H1 (cell line): ENCODE data around the gene S100A4. TPM values are rescaled to one million over a fixed set of nuclear protein-coding genes. Genes with fewer than 3 reads are reported as not detected.

Experiments used
- CTCF ChIA-PET: fragments of 300-600 bp; sonication (Branson Sonifier 250); formaldehyde crosslinking; loops from one replicate; lab custom pipeline; 2021; ENCODE audit not compliant: partially characterized antibody; lab: Charles Lee
- POLR2A ChIA-PET: fragments of 300-600 bp; sonication (Branson Sonifier 250); formaldehyde crosslinking; loops from one replicate; lab custom pipeline; 2021; ENCODE audit warnings: inconsistent platforms; ENCODE audit not compliant: partially characterized antibody; lab: Charles Lee
- DNase-seq, 2 experiments: peaks; one replicate each; pipeline versions ENCODE4 v3.0.0 to v3.0.0-alpha.2; 2010 to 2022; ENCODE audit warnings: low spot score in 2 of 2, low read depth in 1 of 2, mixed read lengths in 1 of 2
- FAIRE-seq: peaks from 2 replicates; lab custom pipeline; 2011; peaks lifted over from hg19 to GRCh38; lab: Jason Lieb, UNC
- H2AFZ ChIP-seq: 2 replicates; pipeline ENCODE4 v1.8.1; 2012; ENCODE audit warnings: low read length, inconsistent platforms
- H2AK5ac ChIP-seq: 2 replicates; pipeline ENCODE4 v1.6.1; 2013; ENCODE audit warnings: low read depth, low read length
- H2BK120ac ChIP-seq: replicated peaks from 2 replicates; pipeline ENCODE3; 2013; ENCODE audit warnings: low read depth, low read length, inconsistent platforms
- H2BK12ac ChIP-seq: 2 replicates; pipeline ENCODE4 v1.6.1; 2013; ENCODE audit warnings: low read depth, low read length
- H2BK15ac ChIP-seq: 2 replicates; pipeline ENCODE4 v1.6.1; 2013; ENCODE audit warnings: low read length
- H2BK20ac ChIP-seq: 2 replicates; pipeline ENCODE4 v1.6.1; 2013; ENCODE audit warnings: low read length
- H2BK5ac ChIP-seq: 2 replicates; pipeline ENCODE4 v1.6.1; 2013; ENCODE audit warnings: low read depth, low read length
- H3K14ac ChIP-seq: 2 replicates; pipeline ENCODE4 v1.6.1; 2013; ENCODE audit warnings: inconsistent platforms; ENCODE audit not compliant: insufficient read length
- H3K18ac ChIP-seq: 2 replicates; pipeline ENCODE4 v1.6.1; 2013; ENCODE audit warnings: low read length; ENCODE audit errors: extremely low read depth
- H3K23ac ChIP-seq: 2 replicates; pipeline ENCODE4 v1.6.1; 2013; ENCODE audit warnings: inconsistent platforms; ENCODE audit not compliant: insufficient read length
- H3K23me2 ChIP-seq: 2 replicates; pipeline ENCODE4 v1.6.1; 2013; ENCODE audit warnings: low read depth, low read length
- H3K27ac ChIP-seq: 2 replicates; pipeline ENCODE4 v1.6.1; 2011; ENCODE audit warnings: low read depth, low read length, inconsistent platforms
- H3K27me3 ChIP-seq, 4 experiments: replicated peaks in 1 of 4; 1 replicate in 1 of 4; 2 replicates in 3 of 4; pipeline versions ENCODE4 v1.6.1 to v1.8.1; 2011 to 2013; ENCODE audit warnings: low read length in 3 of 4, mild to moderate bottlenecking in 3 of 4, inconsistent platforms in 2 of 4, mixed read lengths in 2 of 4, moderate library complexity in 1 of 4; ENCODE audit not compliant: control insufficient read depth in 3 of 4, insufficient read depth in 3 of 4; ENCODE audit errors: extremely low read depth in 1 of 4
- H3K36me3 ChIP-seq, 4 experiments: 2 replicates each; pipeline versions ENCODE4 v1.6.1 to v1.8.1; 2011 to 2013; ENCODE audit warnings: mild to moderate bottlenecking in 4 of 4, low read length in 3 of 4, moderate library complexity in 2 of 4, control low read depth in 1 of 4, inconsistent platforms in 1 of 4; ENCODE audit not compliant: insufficient read depth in 4 of 4, control insufficient read depth in 2 of 4
- H3K4ac ChIP-seq: replicated peaks from 2 replicates; pipeline ENCODE3; 2013; ENCODE audit warnings: low read length, low read depth, mixed read lengths, inconsistent platforms; ENCODE audit not compliant: insufficient read length
- H3K4me1 ChIP-seq, 4 experiments: replicated peaks in 1 of 4; 1 replicate in 1 of 4; 2 replicates in 3 of 4; pipeline versions ENCODE4 v1.6.1 to v1.8.1; 2011 to 2013; ENCODE audit warnings: low read length in 3 of 4, inconsistent platforms in 2 of 4, mixed read lengths in 1 of 4; ENCODE audit not compliant: insufficient read depth in 4 of 4, control insufficient read depth in 3 of 4
- H3K4me2 ChIP-seq, 2 experiments: 2 replicates each; pipeline versions ENCODE4 v1.6.1 to v1.8.1; 2011 to 2013; ENCODE audit warnings: low read depth in 2 of 2, low read length in 2 of 2, control low read depth in 1 of 2, inconsistent platforms in 1 of 2, mild to moderate bottlenecking in 1 of 2; ENCODE audit not compliant: insufficient read depth in 1 of 2
- H3K4me3 ChIP-seq, 4 experiments: fragments of 200-600, 300-600 bp in 1 of 4; sonication (generic), shearing (Covaris generic), sonication (Bioruptor Twin) in 1 of 4; 2 replicates each; pipeline versions ENCODE4 v1.5.1 to v1.8.1; 2011 to 2016; ENCODE audit warnings: low read length in 4 of 4, low read depth in 3 of 4, control low read depth in 2 of 4, inconsistent platforms in 2 of 4, mild to moderate bottlenecking in 2 of 4, mixed read lengths in 1 of 4, moderate library complexity in 1 of 4; ENCODE audit not compliant: insufficient read depth in 2 of 4; ENCODE audit errors: extremely low read depth in 1 of 4
- H3K56ac ChIP-seq: replicated peaks from 2 replicates; pipeline ENCODE3; 2013; ENCODE audit warnings: low read depth, mild to moderate bottlenecking, mixed read lengths, low read length, inconsistent platforms; ENCODE audit not compliant: insufficient read length
- H3K79me1 ChIP-seq: 2 replicates; pipeline ENCODE4 v1.6.1; 2013; ENCODE audit warnings: low read depth, low read length, control low read depth
- H3K79me2 ChIP-seq, 2 experiments: 2 replicates each; pipeline versions ENCODE4 v1.6.1 to v1.8.1; 2012 to 2013; ENCODE audit warnings: low read length in 2 of 2, mild to moderate bottlenecking in 2 of 2, inconsistent platforms in 1 of 2; ENCODE audit not compliant: insufficient read depth in 2 of 2, control insufficient read depth in 1 of 2
- H3K9ac ChIP-seq, 4 experiments: replicated peaks in 1 of 4; 1 replicate in 1 of 4; 2 replicates in 3 of 4; pipeline versions ENCODE4 v1.6.1 to v1.8.1; 2011 to 2013; ENCODE audit warnings: low read depth in 3 of 4, low read length in 3 of 4, control low read depth in 2 of 4, mild to moderate bottlenecking in 2 of 4, moderate library complexity in 2 of 4, inconsistent platforms in 1 of 4; ENCODE audit errors: extremely low read depth in 1 of 4
- H3K9me3 ChIP-seq, 2 experiments: 2 replicates each; pipeline versions ENCODE4 v1.6.1 to v1.8.1; 2012 to 2013; ENCODE audit warnings: mild to moderate bottlenecking in 2 of 2, moderate library complexity in 2 of 2, control low read depth in 1 of 2, inconsistent platforms in 1 of 2, low read depth in 1 of 2, low read length in 1 of 2, mixed read lengths in 1 of 2; ENCODE audit not compliant: insufficient read depth in 2 of 2
- H4K20me1 ChIP-seq, 2 experiments: replicated peaks in 1 of 2; 2 replicates each; pipeline versions ENCODE3 to v1.8.1; 2011 to 2013; ENCODE audit warnings: inconsistent platforms in 2 of 2, low read length in 2 of 2, mild to moderate bottlenecking in 1 of 2; ENCODE audit not compliant: insufficient read depth in 2 of 2, control insufficient read depth in 1 of 2
- H4K5ac ChIP-seq: 2 replicates; pipeline ENCODE4 v1.6.1; 2013; ENCODE audit warnings: low read length, low read depth, mixed read lengths, inconsistent platforms; ENCODE audit not compliant: insufficient read length
- H4K8ac ChIP-seq: 2 replicates; pipeline ENCODE4 v1.8.0; 2013; ENCODE audit warnings: mild to moderate bottlenecking, moderate library complexity, low read length, inconsistent platforms; ENCODE audit not compliant: insufficient read depth; ENCODE audit errors: extremely low read depth
- H4K91ac ChIP-seq: replicated peaks from 2 replicates; pipeline ENCODE3; 2013; ENCODE audit warnings: low read length, mixed read lengths, inconsistent platforms; ENCODE audit not compliant: insufficient read length
- CBX5 ChIP-seq: fragments of 300-800, 300-1000 bp; sonication (generic); IDR thresholded peaks from 2 replicates; pipeline ENCODE4 v1.7.1; 2016; ENCODE audit warnings: antibody characterized with exemption, low read length, low read depth
- CTBP2 ChIP-seq: IDR thresholded peaks from 2 replicates; pipeline ENCODE4 v1.7.0; 2011; ENCODE audit warnings: borderline replicate concordance, mild to moderate bottlenecking, moderate library complexity, mixed read lengths, low read length; ENCODE audit not compliant: insufficient read depth, insufficient read length
- JUND ChIP-seq: IDR thresholded peaks from 2 replicates; pipeline ENCODE4 v1.6.1; 2011; ENCODE audit warnings: mild to moderate bottlenecking, improper control_type of control experiment, low read length
- RBBP5 ChIP-seq: IDR thresholded peaks from 2 replicates; pipeline ENCODE4 v1.7.1; 2012; ENCODE audit warnings: low read depth, mild to moderate bottlenecking, inconsistent platforms, low read length, moderate library complexity, borderline replicate concordance
- SIN3A ChIP-seq, 2 experiments: IDR thresholded peaks in 1 of 2; conservative IDR thresholded peaks in 1 of 2; 2 replicates each; pipeline ENCODE4 v1.6.1; 2011 to 2012; ENCODE audit warnings: low read length in 2 of 2, improper control_type of control experiment in 1 of 2, low read depth in 1 of 2, mild to moderate bottlenecking in 1 of 2
- YY1 ChIP-seq: IDR thresholded peaks from 2 replicates; pipeline ENCODE4 v1.6.1; 2011; ENCODE audit warnings: low read depth, mild to moderate bottlenecking, low read length
- WGBS, 2 experiments: shearing (Covaris generic) in 1 of 2; methylation state at CpG; one replicate each; pipeline versions ENCODE4 v1.1.6 to v1.1.7; 2013 to 2015; ENCODE audit warnings: low lambda C conversion rate in 2 of 2, mixed read lengths in 2 of 2, inconsistent platforms in 1 of 2, low coverage in 1 of 2, missing lambda C conversion rate in 1 of 2; ENCODE audit not compliant: insufficient replicate concordance in 2 of 2, insufficient coverage in 1 of 2, insufficient read length in 1 of 2; ENCODE audit errors: extremely low coverage in 1 of 2, missing lambda C conversion rate in 1 of 2; 5-methylcytosine and 5-hydroxymethylcytosine counted together
- polyA plus RNA-seq, 7 experiments: library from polyadenylated mRNA; depleted of rRNA in 3 of 7; stranded (reverse) in 5 of 7; unstranded in 2 of 7; fragments of >200 nt in 5 of 7; fragments of 200-250 nt in 2 of 7; gene quantifications; 1 replicate in 5 of 7; 2 replicates in 1 of 7; 4 replicates in 1 of 7; pipeline versions ENCODE4 v1.2.1 to v1.2.3, GENCODE V29; 2011 to 2013; ENCODE audit warnings: missing spikeins in 2 of 7, mixed read lengths in 2 of 7
- total RNA-seq: library from RNA; stranded (reverse); fragmentation: NEBNext Ultra II Directional; extraction: Animal tissue kit (Norgen Biotek cat#: 25700); gene quantifications from 2 replicates; pipeline ENCODE4 v1.2.1, GENCODE V29; 2021

S100A4 gene
- total and polyA plus RNA-seq, 2 of the 8 experiments (the other 6 are each of a cell fraction or from before 2014, with no cell fraction given): 36.3 to 85.4 TPM

DNA sequence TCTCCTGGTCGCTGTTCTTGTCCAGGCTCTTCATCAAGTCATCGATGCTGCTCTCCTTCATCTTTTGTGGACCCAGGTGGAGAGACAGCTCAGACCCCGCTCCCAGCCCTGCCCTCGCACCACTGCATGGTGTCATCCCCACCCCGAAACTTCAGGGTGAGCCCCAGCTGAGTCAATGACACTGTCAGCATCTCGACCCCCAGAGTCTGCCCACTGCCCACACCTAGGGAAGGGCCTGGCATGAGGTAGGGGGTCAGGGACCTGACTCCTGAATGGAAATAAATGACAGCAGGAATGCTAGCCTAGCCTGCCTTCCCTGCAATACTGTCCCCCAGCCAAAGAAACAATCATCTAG is 8.3 kb downstream of the S100A4 start:
- 0 out of 2 replicates have a peak overlapping the region, but pooled peaks have one; percentile 6 for H2AK5ac ChIP-seq
- H3K23me2 ChIP-seq: peaks cover 2% of the 10 kb centered on the region
- no peak overlapping the region for H3K56ac ChIP-seq
- no peaks in the 10 kb centered on the region for H3K9me3 ChIP-seq
- WGBS, 2 experiments: 98% methylated on average over 6 of the region's 6 CpGs; no CpG with 5 or more reads in 1 of the 2 experiments
- H2BK120ac ChIP-seq: no peak overlapping the region
- no peak overlapping the region for H2BK5ac ChIP-seq
- H3K27me3 ChIP-seq: peaks cover 0 to 19% (median 6%) of the 10 kb centered on the region in 4 experiments; a peak in 5 of 7 replicates
- H2AFZ ChIP-seq: no peak overlapping the region
- no peaks in the 10 kb centered on the region for H3K79me1 ChIP-seq
- H3K79me2 ChIP-seq: no peaks in the 10 kb centered on the region
- no peak overlapping the region for H4K8ac ChIP-seq
- peaks cover 12 to 36% (median 23%) of the 10 kb centered on the region in 4 experiments for H3K4me1 ChIP-seq
- H3K36me3 ChIP-seq: no peaks in the 10 kb centered on the region
- H2BK20ac ChIP-seq: peak overlapping the region; percentile 90; the same call in 1 of the 2 replicates
- DNase-seq (no peak), FAIRE-seq (no peak)
- CTCF ChIA-PET: interaction anchor here (0.6 to 10.2 kb wide), 5 partner anchors 11 to 78 kb away, joined by 3 to 165 read pairs (median 30); partner anchors contain the start of genes S100A14, S100A16, S100A3 and S100A4
- TF ChIP-seq CBX5 (no peak), RBBP5 (no peak), JUND (no peak), SIN3A (conservative IDR thresholded peaks at IDR 0.05 in 1 of 2, IDR thresholded peaks at IDR 0.05 in 1 of 2; ENCODE audit: low read depth in 1 of 2, low read length in 2 of 2) (no peak), CTBP2 (no peak), YY1 (no peak)
- no peak overlapping the region for H3K9ac ChIP-seq
- POLR2A ChIA-PET: interaction anchor here (1.1 kb wide), 1 partner anchor 90 kb away, joined by 5 read pairs; the partner anchor contains the start of gene S100A13
- no peak overlapping the region for H3K23ac ChIP-seq
- H3K18ac ChIP-seq: no peak overlapping the region
- no peak overlapping the region; the same call in 1 of the 2 replicates for H2BK15ac ChIP-seq
- no peak overlapping the region for H3K4me2 ChIP-seq
- H3K27ac ChIP-seq: no peak overlapping the region
- H3K14ac ChIP-seq: no peak overlapping the region
- peak overlapping the region; percentile 96; the same call in 1 of the 2 replicates for H2BK12ac ChIP-seq
- H4K5ac ChIP-seq: no peak overlapping the region
- no peak overlapping the region for H3K4me3 ChIP-seq
- H4K20me1 ChIP-seq: no peaks in the 10 kb centered on the region
- peak overlapping the region; percentile 92 for H4K91ac ChIP-seq
- no peak overlapping the region for H3K4ac ChIP-seq
